Adipose tissue (tissue), 3 donors: Measurements from ENCODE around the gene AGBL2. TPM values are rescaled to one million over a fixed set of nuclear protein-coding genes. Genes with fewer than 3 reads are reported as not detected.
"Not testable (repeated sequence)": the region's sequence is repeated elsewhere in the genome, so short reads cannot be mapped to it uniquely, and the experiment has no call there.

Source experiments
- H3K27ac ChIP-seq: one replicate; pipeline ENCODE4 v1.5.1; 2013; ENCODE audit warnings: low read depth, low read length
- WGBS, 3 donors: extraction: QIAGEN DNeasy Blood & Tissue Kit; methylation state at CpG; one replicate each; pipeline ENCODE4 v1.1.7; 2013; 5-methylcytosine and 5-hydroxymethylcytosine counted together
- polyA plus RNA-seq, 3 donors: library from polyadenylated mRNA; stranded (reverse); fragments of 200-250 nt; gene quantifications; one replicate each; pipeline ENCODE4 v1.2.3, GENCODE V29; 2013
- donor health status: healthy with polysubstance abuse.
- donor health status: Bipolar disorder and iron deficiency.
- donor health status: healthy.

The AGBL2 gene
- polyA plus RNA-seq, 3 donors, result 0.11 to 0.62 (median 0.52) TPM

DNA sequence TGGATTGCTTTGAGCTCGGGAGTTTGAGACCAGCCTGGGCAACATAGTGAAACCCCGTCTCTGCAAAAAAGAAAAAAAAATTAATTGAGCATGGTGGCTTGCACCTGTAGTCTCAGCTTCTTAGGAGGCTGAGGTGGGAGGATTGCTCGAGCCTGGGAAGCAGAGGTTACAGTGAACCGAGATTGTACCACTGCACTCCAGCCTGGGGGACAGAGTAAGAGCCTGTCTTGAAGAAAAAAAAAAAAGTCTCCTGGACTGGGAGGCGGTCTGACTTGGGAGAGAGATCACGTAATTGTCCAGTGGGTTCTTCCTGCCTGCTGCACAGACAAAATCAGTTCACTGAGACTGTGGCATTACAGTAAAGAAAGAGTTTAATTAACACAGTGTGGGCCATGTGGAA lies 69.7 kb downstream of the AGBL2 start:
- WGBS, 3 donors, result 73 to 79% (median 76%) methylated on average over 6 of the region's 6 CpGs
- no peak overlapping the region for H3K27ac ChIP-seq

DNA sequence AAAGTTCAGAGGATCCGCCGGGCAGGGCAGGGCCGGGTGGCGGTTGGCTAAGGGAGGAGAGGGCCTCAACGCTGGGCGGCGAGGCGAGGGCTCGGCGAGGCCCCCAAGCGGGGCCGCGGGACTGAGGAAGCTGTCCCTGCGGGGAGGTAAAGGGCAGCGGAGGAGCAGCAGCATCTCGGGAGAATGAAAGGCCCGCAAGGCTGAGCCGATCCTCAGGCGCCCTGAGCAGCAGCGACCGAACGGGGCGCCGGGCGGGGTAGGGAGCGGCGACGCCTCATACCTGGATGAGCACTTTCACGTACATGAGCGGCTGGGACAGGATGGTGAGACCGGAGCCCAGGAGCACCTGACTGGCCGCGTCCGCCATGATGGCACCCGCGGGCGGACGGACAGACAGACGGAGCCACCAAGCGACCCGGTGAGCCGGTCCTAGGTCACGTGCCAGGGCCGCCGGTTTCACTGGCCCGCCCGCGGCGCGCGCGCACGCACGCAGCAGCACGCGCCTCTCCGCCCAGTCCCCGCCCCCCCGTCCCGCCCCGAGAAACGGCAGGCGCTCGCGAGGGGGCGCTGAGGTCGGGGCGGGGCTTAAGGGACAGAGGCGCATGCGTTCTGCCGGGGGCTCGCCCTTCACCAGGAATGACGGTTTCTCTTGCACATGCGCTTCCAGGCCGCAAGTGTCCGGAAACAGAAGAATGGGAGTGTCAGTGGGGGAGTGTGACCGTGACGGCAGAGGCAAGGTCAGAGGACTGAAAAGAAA lies 72.9 kb downstream of the AGBL2 start, which contains the start of gene MTCH2:
Gene MTCH2 (minus strand): TSS at position 461 of the 757 bp plus-strand sequence. CDS start 94 bp downstream, at position 367.
- H3K27ac ChIP-seq, result peak within 1 kb of the TSS; percentile 78
- WGBS, 3 donors, result 1% methylated on average over 48 to 78 of the region's 78 CpGs

- WGBS, 3 donors, result 6% methylated on average over 14 of the region's 14 CpGs
- H3K27ac ChIP-seq, result peak overlapping the region; percentile 78
These were observed 73.5 kb downstream of the AGBL2 start for GRCh38 chr11:47641600-47642098.

GRCh38 chr11:47640506-47640905 lies 74.7 kb downstream of the AGBL2 start:
- H3K27ac ChIP-seq, result not testable (repeated sequence)

GRCh38 chr11:47636331-47636730 lies 78.8 kb downstream of the AGBL2 start:
- 88 to 97% (median 96%) methylated on average over 11 of the region's 11 CpGs for WGBS, 3 donors
- H3K27ac ChIP-seq, result not testable (repeated sequence)

More at GRCh38 chr11:47640506-47640905, 74.7 kb downstream of the AGBL2 start:
- 72 to 89% (median 74%) methylated on average over 6 of the region's 6 CpGs for WGBS, 3 donors

DNA sequence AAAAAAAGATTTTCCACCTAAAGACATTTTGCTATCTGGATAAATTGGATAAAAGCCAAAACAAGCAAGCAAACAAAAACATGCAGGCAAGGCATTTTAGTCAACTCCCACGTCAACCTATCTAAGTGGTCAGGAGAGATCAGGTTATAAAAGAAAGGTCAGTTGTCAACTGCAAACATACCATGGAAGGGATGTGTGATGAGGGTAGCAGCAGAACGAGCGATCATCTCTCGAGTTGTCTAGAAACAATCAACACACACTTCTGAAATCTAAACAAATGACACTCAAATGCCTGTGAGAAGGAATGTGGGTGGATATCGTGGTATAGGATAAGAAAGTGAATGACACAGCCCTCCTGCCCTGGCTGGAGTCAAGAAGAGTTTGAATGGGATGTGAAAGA lies 83.7 kb downstream of the AGBL2 start:
- H3K27ac ChIP-seq, result no peak overlapping the region
- 58 to 83% (median 79%) methylated on average over 5 of the region's 5 CpGs for WGBS, 3 donors

DNA sequence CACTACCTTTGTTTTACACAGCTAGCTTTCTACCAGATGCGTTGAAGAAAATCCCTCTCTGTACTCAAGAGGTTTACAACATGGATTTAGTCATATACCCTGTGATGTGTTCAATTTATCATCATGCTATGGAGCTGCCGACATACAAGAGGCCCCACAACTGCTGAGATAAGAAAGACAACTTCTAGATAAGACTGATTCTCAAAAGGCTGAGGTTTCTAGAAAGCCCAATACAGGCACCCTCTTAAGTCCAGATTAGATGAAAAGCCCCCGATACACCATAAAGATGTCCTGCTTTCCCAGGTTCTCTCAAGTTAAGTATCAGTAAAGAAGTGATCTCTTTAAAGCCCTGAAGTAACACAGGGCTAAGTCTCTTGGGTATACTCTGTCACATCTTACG lies 87.1 kb downstream of the AGBL2 start:
- H3K27ac ChIP-seq, result no peak overlapping the region
- WGBS, 3 donors, result 82 to 92% (median 90%) methylated on average over 4 of the region's 4 CpGs

GRCh38 chr11:47626234-47626633 lies 88.9 kb downstream of the AGBL2 start:
- 98 to 99% (median 98%) methylated on average over 8 of the region's 8 CpGs for WGBS, 3 donors
- H3K27ac ChIP-seq, result no peak overlapping the region

DNA sequence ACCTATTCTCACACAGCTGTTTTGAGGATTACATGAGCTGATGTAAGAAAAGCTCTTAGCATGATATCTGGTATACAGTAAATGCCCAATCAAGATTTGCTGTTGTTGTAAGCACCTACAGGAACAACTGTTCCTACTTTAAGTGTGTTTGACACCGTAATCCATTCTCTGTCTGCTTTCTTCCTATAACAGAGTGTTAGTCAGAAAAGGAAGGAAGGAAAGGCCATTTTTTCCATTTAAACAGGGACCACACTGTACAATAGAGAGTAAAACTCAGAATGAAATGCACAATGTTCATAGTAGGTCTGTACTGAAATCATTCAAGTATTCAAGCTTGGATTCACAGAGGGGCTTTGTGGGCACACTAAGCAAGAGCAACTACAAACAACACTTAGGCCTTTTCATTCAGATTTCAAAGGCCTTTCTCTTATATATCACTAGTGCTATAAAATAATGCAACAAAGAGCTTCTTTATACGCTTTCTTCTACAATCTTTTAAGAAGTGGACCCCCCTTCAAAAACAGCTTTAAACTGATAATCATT lies 94.3 kb downstream of the AGBL2 start:
- WGBS, 3 donors, result 73 to 95% (median 92%) methylated on average over 2 of the region's 2 CpGs
- no peak overlapping the region for H3K27ac ChIP-seq

DNA sequence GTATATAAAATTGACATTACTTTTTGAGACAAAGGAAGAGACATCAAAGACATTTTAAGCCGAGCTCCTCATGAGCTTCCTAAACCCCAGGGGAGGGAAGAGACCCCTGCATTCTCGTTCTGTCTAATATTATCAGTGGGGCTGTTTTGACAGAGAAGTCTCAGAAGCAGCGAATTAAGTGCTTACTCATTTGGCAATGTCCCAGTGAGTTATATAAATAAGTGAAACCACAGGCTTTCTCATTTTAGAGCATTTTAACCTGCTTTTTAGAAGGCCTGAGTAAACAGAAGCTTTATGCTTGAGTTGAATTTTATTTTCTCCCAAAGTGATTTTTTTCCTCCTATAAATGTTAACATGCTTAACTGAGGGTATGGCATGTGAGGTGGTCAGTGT lies 97.8 kb downstream of the AGBL2 start:
- 24 to 56% (median 25%) methylated on average over 3 of the region's 3 CpGs for WGBS, 3 donors
- H3K27ac ChIP-seq, result no peak overlapping the region

DNA sequence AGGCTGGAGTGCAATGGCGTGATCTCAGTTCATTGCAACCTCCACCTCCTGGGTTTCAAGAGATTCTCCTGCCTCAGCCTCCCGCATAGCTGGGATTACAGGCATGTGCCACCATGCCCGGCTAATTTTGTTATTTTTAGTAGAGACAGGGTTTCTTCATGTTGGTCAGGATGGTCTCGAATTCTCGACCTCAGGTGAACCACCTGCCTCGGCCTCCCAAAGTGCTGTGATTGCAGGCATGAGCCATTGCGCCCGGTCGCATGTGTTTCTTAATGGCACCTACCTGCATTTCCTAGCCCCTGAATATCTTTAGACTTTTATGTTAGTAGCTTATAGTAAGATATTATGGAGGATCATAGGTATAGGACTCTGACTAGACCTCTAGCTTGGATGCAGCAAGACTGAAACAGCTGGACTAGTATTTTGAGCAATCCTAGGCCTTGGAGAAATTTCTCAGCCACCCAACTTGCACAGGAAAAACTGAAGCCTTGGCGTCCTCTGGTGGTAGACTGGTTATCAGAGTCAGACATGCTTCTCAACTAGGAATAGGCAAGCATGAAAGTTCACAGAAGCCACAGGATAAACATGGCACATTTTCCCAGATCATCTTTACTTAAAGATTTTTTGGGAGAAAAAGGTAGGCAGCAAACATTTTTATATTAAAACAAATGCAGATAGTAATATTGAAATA lies 98.3 kb downstream of the AGBL2 start:
- no peak overlapping the region for H3K27ac ChIP-seq
- WGBS, 3 donors, result 82 to 84% (median 83%) methylated on average over 10 of the region's 10 CpGs

- H3K27ac ChIP-seq, result no peak overlapping the region
These were observed 99.9 kb downstream of the AGBL2 start for GRCh38 chr11:47615249-47615648.

- 41 to 80% (median 44%) methylated on average over 6 of the region's 6 CpGs for WGBS, 3 donors
These were observed 103.8 kb downstream of the AGBL2 start for GRCh38 chr11:47611348-47611794.

GRCh38 chr11:47609675-47610074 lies 105.5 kb downstream of the AGBL2 start:
- WGBS, 3 donors, result 70 to 88% (median 77%) methylated on average over 3 of the region's 3 CpGs

More at GRCh38 chr11:47611348-47611794, 103.8 kb downstream of the AGBL2 start:
- H3K27ac ChIP-seq, result no peak overlapping the region

More at GRCh38 chr11:47609675-47610074, 105.5 kb downstream of the AGBL2 start:
- no peak overlapping the region for H3K27ac ChIP-seq

Other genes starting within 250 kb of the AGBL2 start
- gene CELF1, start 162.2 kb downstream of the AGBL2 start, polyA plus RNA-seq, result 10 to 100 TPM; 15.2 to 32.3 (median 29.1) TPM
- 10 to 100 TPM; 39.0 to 75.4 (median 52.2) TPM for gene PTPMT1, start 149.8 kb downstream of the AGBL2 start, polyA plus RNA-seq
- gene KBTBD4, start 136.4 kb downstream of the AGBL2 start, polyA plus RNA-seq, result 1 to 10 TPM; 6.9 to 9.7 (median 9.1) TPM
- 10 to 100 TPM; 63.6 to 99.6 (median 96.9) TPM for gene NDUFS3, start 136.3 kb downstream of the AGBL2 start, polyA plus RNA-seq
- gene FAM180B, start 128.7 kb downstream of the AGBL2 start, polyA plus RNA-seq, result 1 to 10 TPM in 1 of 3 donors, under 1 TPM in 1, not detected in 1; 0.43 to 1.8 TPM
- gene C1QTNF4, start 121.0 kb downstream of the AGBL2 start, polyA plus RNA-seq, result under 1 TPM; 0.45 to 0.74 (median 0.66) TPM
- 10 to 100 TPM; 22.6 to 72.4 (median 53.0) TPM for gene MTCH2, start 72.8 kb downstream of the AGBL2 start, polyA plus RNA-seq
- 10 to 100 TPM; 20.8 to 44.2 (median 35.8) TPM for gene FNBP4, start 52.0 kb upstream of the AGBL2 start, polyA plus RNA-seq
- 10 to 100 TPM; 10.0 to 15.3 (median 13.3) TPM for gene NUP160, start 133.0 kb upstream of the AGBL2 start, polyA plus RNA-seq